ENCODE results near the gene ACAA1. TPM values are rescaled to one million over a fixed set of nuclear protein-coding genes. Genes with fewer than 3 reads are reported as not detected.

ACAA1 gene
- total RNA-seq, 1 experiment from 2014 or later: 58.9 TPM

- no peaks in the 10 kb centered on the region for H3K36me3 ChIP-seq (ENCODE audit: low read depth)
- H3K79me2 ChIP-seq (ENCODE audit: low read depth): no peaks in the 10 kb centered on the region
- no peaks in the 10 kb centered on the region for H3F3A ChIP-seq (ENCODE audit: insufficient read depth, low read depth)
- H3K4me3 ChIP-seq: no peak overlapping the region
- no peak for TF ChIP-seq EZH2 (IDR thresholded peaks at IDR 0.05; ENCODE audit: low read depth)
- no peak for TF ChIP-seq CTCF (conservative IDR thresholded peaks at IDR 0.05)
- ChIA-PET CTCF (interaction anchor here (0.6 to 1.3 kb wide), 2 partner anchors 94 to 239 kb away, joined by 3 to 12 read pairs; no protein-coding TSS in a partner anchor), POLR2A (ENCODE audit: unreplicated experiment) (interaction anchor here (0.6 kb wide), 1 partner anchor 50 kb away, joined by 3 read pairs; no protein-coding TSS in a partner anchor)
- no peak overlapping the region for H2AFZ ChIP-seq
- BruUV-seq (replicated peaks): no TSS peak
- no peaks in the 10 kb centered on the region for H3K27me3 ChIP-seq (ENCODE audit: insufficient read depth, low read depth)
- H3K4me2 ChIP-seq: no peak overlapping the region
- H3K9me3 ChIP-seq (ENCODE audit: insufficient read depth, low read depth): no peaks in the 10 kb centered on the region
- H3K9me2 ChIP-seq (ENCODE audit: insufficient read depth): no peaks in the 10 kb centered on the region
- no peaks in the 10 kb centered on the region for H3K4me1 ChIP-seq (replicated peaks; ENCODE audit: insufficient read depth)
- no peak for DNase-seq
- intact Hi-C loops (cut with micrococcal nuclease; ENCODE audit: unreplicated experiment): loop anchor here (5.0 kb wide), 2 partner anchors 227 to 263 kb away; partner anchors contain the start of gene XYLB
- H3K27ac ChIP-seq: no peak overlapping the region
- H4K20me1 ChIP-seq (ENCODE audit: insufficient read depth): no peaks in the 10 kb centered on the region
These were observed 16.9 kb downstream of the ACAA1 start for GRCh38 chr3:38119821-38120692.

- intact Hi-C loops (cut with micrococcal nuclease; ENCODE audit: unreplicated experiment): loop anchor here (5.0 kb wide), 2 partner anchors 228 to 262 kb away; partner anchors contain the start of gene XYLB
- Histone ChIP-seq H3K4me3 (no peak overlapping the region), H3F3A (ENCODE audit: insufficient read depth, low read depth) (no peaks in the 10 kb centered on the region), H3K79me2 (ENCODE audit: low read depth) (no peaks in the 10 kb centered on the region), H3K4me1 (replicated peaks; ENCODE audit: insufficient read depth) (no peaks in the 10 kb centered on the region), H3K9me2 (ENCODE audit: insufficient read depth) (no peaks in the 10 kb centered on the region), H3K27me3 (ENCODE audit: insufficient read depth, low read depth) (no peaks in the 10 kb centered on the region), H3K4me2 (no peak overlapping the region), H3K27ac (no peak overlapping the region), H2AFZ (no peak overlapping the region), H4K20me1 (ENCODE audit: insufficient read depth) (no peaks in the 10 kb centered on the region), H3K36me3 (ENCODE audit: low read depth) (no peaks in the 10 kb centered on the region), H3K9me3 (ENCODE audit: insufficient read depth, low read depth) (no peaks in the 10 kb centered on the region)
- no peak for DNase-seq
- TF ChIP-seq CTCF (conservative IDR thresholded peaks at IDR 0.05) (no peak), EZH2 (IDR thresholded peaks at IDR 0.05; ENCODE audit: low read depth) (no peak)
- POLR2A ChIA-PET (ENCODE audit: unreplicated experiment): no interaction called here
- CTCF ChIA-PET: interaction anchor here (0.6 to 1.3 kb wide), 2 partner anchors 95 to 96 kb away, joined by 3 to 7 read pairs; no protein-coding TSS in a partner anchor
- BruUV-seq (replicated peaks): no TSS peak
These were observed 17.7 kb downstream of the ACAA1 start for GRCh38 chr3:38119248-38119544.

- ChIA-PET POLR2A (ENCODE audit: unreplicated experiment) (interaction anchor here (0.6 kb wide), 1 partner anchor 342 kb away, joined by 4 read pairs; no protein-coding TSS in a partner anchor), CTCF (interaction anchor here (0.6 to 1.3 kb wide), 2 partner anchors 95 to 96 kb away, joined by 3 to 7 read pairs; no protein-coding TSS in a partner anchor)
These were observed 18.3 kb downstream of the ACAA1 start for GRCh38 chr3:38118421-38119247.

More at GRCh38 chr3:38118421-38119247, 18.3 kb downstream of the ACAA1 start:
- Histone ChIP-seq H3K4me2 (no peak overlapping the region), H3F3A (ENCODE audit: insufficient read depth, low read depth) (no peaks in the 10 kb centered on the region), H4K20me1 (ENCODE audit: insufficient read depth) (no peaks in the 10 kb centered on the region), H3K9me2 (ENCODE audit: insufficient read depth) (no peaks in the 10 kb centered on the region), H3K4me3 (no peak overlapping the region), H3K36me3 (ENCODE audit: low read depth) (no peaks in the 10 kb centered on the region), H3K27ac (no peak overlapping the region), H3K4me1 (replicated peaks; ENCODE audit: insufficient read depth) (no peaks in the 10 kb centered on the region), H2AFZ (no peak overlapping the region), H3K79me2 (ENCODE audit: low read depth) (no peaks in the 10 kb centered on the region), H3K27me3 (ENCODE audit: insufficient read depth, low read depth) (no peaks in the 10 kb centered on the region), H3K9me3 (ENCODE audit: insufficient read depth, low read depth) (no peaks in the 10 kb centered on the region)
- BruUV-seq (replicated peaks): no TSS peak
- no peak for TF ChIP-seq CTCF (conservative IDR thresholded peaks at IDR 0.05)
- no peak for TF ChIP-seq EZH2 (IDR thresholded peaks at IDR 0.05; ENCODE audit: low read depth)
- intact Hi-C loops (cut with micrococcal nuclease; ENCODE audit: unreplicated experiment): loop anchor here (1.0 to 5.0 kb wide), 3 partner anchors 229 to 361 kb away; partner anchors contain the start of gene XYLB
- no peak for DNase-seq
